ENCODE measurements around the gene RPS19BP1. TPM values are rescaled to one million over a fixed set of nuclear protein-coding genes. Genes with fewer than 3 reads are reported as not detected.

RPS19BP1 gene
- polyA plus RNA-seq, 4 donors: 59.8 to 186 (median 181) TPM

- FAIRE-seq (no peak), DNase-seq (no peak)
- no peak overlapping the region for H3K4me3 ChIP-seq (ENCODE audit: low read depth in 1 of 3, low read length in 3 of 3)
- H3K36me3 ChIP-seq (ENCODE audit: control insufficient read depth in 3 of 3, insufficient read depth in 2 of 3, low read depth in 1 of 3, low read length in 3 of 3): peaks cover 11 to 66% (median 23%) of the 10 kb centered on the region in 3 donors
- 61 to 80% (median 66%) methylated on average over 3 of the region's 3 CpGs for WGBS, 3 donors
- no peaks in the 10 kb centered on the region for H3K27me3 ChIP-seq (ENCODE audit: control insufficient read depth in 3 of 3, insufficient read depth in 3 of 3, low read length in 3 of 3)
- H3K9me3 ChIP-seq (ENCODE audit: control insufficient read depth in 2 of 2, insufficient read depth in 1 of 2, low read depth in 1 of 2, low read length in 1 of 2): no peaks in the 10 kb centered on the region
- no peak overlapping the region for H3K27ac ChIP-seq (ENCODE audit: low read depth in 1 of 3, low read length in 2 of 3)
- H3K4me1 ChIP-seq (ENCODE audit: control insufficient read depth in 3 of 3, insufficient read depth in 2 of 3, low read depth in 1 of 3, low read length in 2 of 3): peaks cover 0 to 31% (median 0%) of the 10 kb centered on the region in 3 donors
Observed at GRCh38 chr22:39517470-39517869, 15.1 kb downstream of the RPS19BP1 start.

- Histone ChIP-seq H3K4me1 (ENCODE audit: control insufficient read depth in 3 of 3, insufficient read depth in 2 of 3, low read depth in 1 of 3, low read length in 2 of 3) (peaks cover 0 to 23% (median 0%) of the 10 kb centered on the region in 3 donors), H3K9me3 (ENCODE audit: control insufficient read depth in 2 of 2, insufficient read depth in 1 of 2, low read depth in 1 of 2, low read length in 1 of 2) (no peaks in the 10 kb centered on the region), H3K27me3 (ENCODE audit: control insufficient read depth in 3 of 3, insufficient read depth in 3 of 3, low read length in 3 of 3) (no peaks in the 10 kb centered on the region), H3K4me3 (ENCODE audit: low read depth in 1 of 3, low read length in 3 of 3) (no peak overlapping the region), H3K27ac (ENCODE audit: low read depth in 1 of 3, low read length in 2 of 3) (no peak overlapping the region), H3K36me3 (ENCODE audit: control insufficient read depth in 3 of 3, insufficient read depth in 2 of 3, low read depth in 1 of 3, low read length in 3 of 3) (peaks cover 18 to 62% (median 33%) of the 10 kb centered on the region in 3 donors)
- FAIRE-seq: no peak
- no peak for DNase-seq
- 86 to 91% (median 87%) methylated on average over 12 of the region's 12 CpGs for WGBS, 3 donors
Observed at GRCh38 chr22:39515266-39516050, 17.1 kb downstream of the RPS19BP1 start.

GRCh38 chr22:39514373-39514973 lies 18.1 kb downstream of the RPS19BP1 start:
- Histone ChIP-seq H3K9me3 (ENCODE audit: control insufficient read depth in 2 of 2, insufficient read depth in 1 of 2, low read depth in 1 of 2, low read length in 1 of 2) (no peaks in the 10 kb centered on the region), H3K36me3 (ENCODE audit: control insufficient read depth in 3 of 3, insufficient read depth in 2 of 3, low read depth in 1 of 3, low read length in 3 of 3) (peaks cover 20 to 70% (median 36%) of the 10 kb centered on the region in 3 donors), H3K27ac (ENCODE audit: low read depth in 1 of 3, low read length in 2 of 3) (no peak overlapping the region), H3K4me3 (ENCODE audit: low read depth in 1 of 3, low read length in 3 of 3) (no peak overlapping the region), H3K27me3 (ENCODE audit: control insufficient read depth in 3 of 3, insufficient read depth in 3 of 3, low read length in 3 of 3) (no peaks in the 10 kb centered on the region), H3K4me1 (ENCODE audit: control insufficient read depth in 3 of 3, insufficient read depth in 2 of 3, low read depth in 1 of 3, low read length in 2 of 3) (peaks cover 0 to 23% (median 0%) of the 10 kb centered on the region in 3 donors)
- WGBS, 3 donors: 40 to 50% (median 43%) methylated on average over 8 of the region's 8 CpGs
- DNase-seq (peak; percentile 47 to 59), FAIRE-seq (no peak)

GRCh38 chr22:39513791-39514190 lies 18.8 kb downstream of the RPS19BP1 start:
- Histone ChIP-seq H3K9me3 (ENCODE audit: control insufficient read depth in 2 of 2, insufficient read depth in 1 of 2, low read depth in 1 of 2, low read length in 1 of 2) (no peaks in the 10 kb centered on the region), H3K4me1 (ENCODE audit: control insufficient read depth in 3 of 3, insufficient read depth in 2 of 3, low read depth in 1 of 3, low read length in 2 of 3) (peaks cover 0 to 17% (median 0%) of the 10 kb centered on the region in 3 donors), H3K27ac (ENCODE audit: low read depth in 1 of 3, low read length in 2 of 3) (peak overlapping the region in 1 of 3 donors; percentile 12), H3K4me3 (ENCODE audit: low read depth in 1 of 3, low read length in 3 of 3) (no peak overlapping the region), H3K27me3 (ENCODE audit: control insufficient read depth in 3 of 3, insufficient read depth in 3 of 3, low read length in 3 of 3) (no peaks in the 10 kb centered on the region), H3K36me3 (ENCODE audit: control insufficient read depth in 3 of 3, insufficient read depth in 2 of 3, low read depth in 1 of 3, low read length in 3 of 3) (peaks cover 20 to 77% (median 42%) of the 10 kb centered on the region in 3 donors)
- DNase-seq (no peak), FAIRE-seq (no peak)
- WGBS, 3 donors: 86 to 91% (median 89%) methylated on average over 18 of the region's 18 CpGs

- WGBS, 3 donors: 93 to 94% (median 94%) methylated on average over 10 of the region's 10 CpGs
- peaks cover 20 to 83% (median 43%) of the 10 kb centered on the region in 3 donors for H3K36me3 ChIP-seq (ENCODE audit: control insufficient read depth in 3 of 3, insufficient read depth in 2 of 3, low read depth in 1 of 3, low read length in 3 of 3)
- H3K4me3 ChIP-seq (ENCODE audit: low read depth in 1 of 3, low read length in 3 of 3): no peak overlapping the region
- DNase-seq: no peak
- H3K27me3 ChIP-seq (ENCODE audit: control insufficient read depth in 3 of 3, insufficient read depth in 3 of 3, low read length in 3 of 3): no peaks in the 10 kb centered on the region
- no peaks in the 10 kb centered on the region for H3K9me3 ChIP-seq (ENCODE audit: control insufficient read depth in 2 of 2, insufficient read depth in 1 of 2, low read depth in 1 of 2, low read length in 1 of 2)
- FAIRE-seq: no peak
- H3K4me1 ChIP-seq (ENCODE audit: control insufficient read depth in 3 of 3, insufficient read depth in 2 of 3, low read depth in 1 of 3, low read length in 2 of 3): peaks cover 0 to 9% (median 0%) of the 10 kb centered on the region in 3 donors
- no peak overlapping the region for H3K27ac ChIP-seq (ENCODE audit: low read depth in 1 of 3, low read length in 2 of 3)
Observed at GRCh38 chr22:39512026-39512425, 20.5 kb downstream of the RPS19BP1 start.

- no peaks in the 10 kb centered on the region for H3K27me3 ChIP-seq (ENCODE audit: control insufficient read depth in 3 of 3, insufficient read depth in 3 of 3, low read length in 3 of 3)
- H3K4me3 ChIP-seq (ENCODE audit: low read depth in 1 of 3, low read length in 3 of 3): no peak overlapping the region
- no peak overlapping the region for H3K27ac ChIP-seq (ENCODE audit: low read depth in 1 of 3, low read length in 2 of 3)
- no peaks in the 10 kb centered on the region for H3K9me3 ChIP-seq (ENCODE audit: control insufficient read depth in 2 of 2, insufficient read depth in 1 of 2, low read depth in 1 of 2, low read length in 1 of 2)
- FAIRE-seq (no peak), DNase-seq (no peak)
- H3K36me3 ChIP-seq (ENCODE audit: control insufficient read depth in 3 of 3, insufficient read depth in 2 of 3, low read depth in 1 of 3, low read length in 3 of 3): peaks cover 20 to 80% (median 43%) of the 10 kb centered on the region in 3 donors
- WGBS, 3 donors: 92 to 94% (median 94%) methylated on average over 13 of the region's 13 CpGs
- peaks cover 0 to 9% (median 0%) of the 10 kb centered on the region in 3 donors for H3K4me1 ChIP-seq (ENCODE audit: control insufficient read depth in 3 of 3, insufficient read depth in 2 of 3, low read depth in 1 of 3, low read length in 2 of 3)
Observed at GRCh38 chr22:39511226-39511625, 21.3 kb downstream of the RPS19BP1 start.

GRCh38 chr22:39510529-39511149 lies 21.9 kb downstream of the RPS19BP1 start:
- no peak for FAIRE-seq
- H3K4me1 ChIP-seq (ENCODE audit: control insufficient read depth in 3 of 3, insufficient read depth in 2 of 3, low read depth in 1 of 3, low read length in 2 of 3): peaks cover 0 to 9% (median 0%) of the 10 kb centered on the region in 3 donors
- DNase-seq: no peak
- H3K36me3 ChIP-seq (ENCODE audit: control insufficient read depth in 3 of 3, insufficient read depth in 2 of 3, low read depth in 1 of 3, low read length in 3 of 3): peaks cover 25 to 84% (median 45%) of the 10 kb centered on the region in 3 donors
- no peak overlapping the region for H3K27ac ChIP-seq (ENCODE audit: low read depth in 1 of 3, low read length in 2 of 3)
- 92 to 97% (median 94%) methylated on average over 4 of the region's 4 CpGs for WGBS, 3 donors
- no peaks in the 10 kb centered on the region for H3K9me3 ChIP-seq (ENCODE audit: control insufficient read depth in 2 of 2, insufficient read depth in 1 of 2, low read depth in 1 of 2, low read length in 1 of 2)
- no peaks in the 10 kb centered on the region for H3K27me3 ChIP-seq (ENCODE audit: control insufficient read depth in 3 of 3, insufficient read depth in 3 of 3, low read length in 3 of 3)
- no peak overlapping the region for H3K4me3 ChIP-seq (ENCODE audit: low read depth in 1 of 3, low read length in 3 of 3)

- H3K36me3 ChIP-seq (ENCODE audit: control insufficient read depth in 3 of 3, insufficient read depth in 2 of 3, low read depth in 1 of 3, low read length in 3 of 3): peaks cover 29 to 85% (median 39%) of the 10 kb centered on the region in 3 donors
- H3K27me3 ChIP-seq (ENCODE audit: control insufficient read depth in 3 of 3, insufficient read depth in 3 of 3, low read length in 3 of 3): no peaks in the 10 kb centered on the region
- 65 to 79% (median 71%) methylated on average over 4 of the region's 4 CpGs for whole genome bisulfite sequencing, 3 donors
- no peak overlapping the region for H3K27ac ChIP-seq (ENCODE audit: low read depth in 1 of 3, low read length in 2 of 3)
- H3K4me1 ChIP-seq (ENCODE audit: control insufficient read depth in 3 of 3, insufficient read depth in 2 of 3, low read depth in 1 of 3, low read length in 2 of 3): peaks cover under 1 to 7% (median 2%) of the 10 kb centered on the region in 3 donors
- H3K4me3 ChIP-seq (ENCODE audit: low read depth in 1 of 3, low read length in 3 of 3): no peak overlapping the region
- DNase-seq (no peak), FAIRE-seq (no peak)
- H3K9me3 ChIP-seq (ENCODE audit: control insufficient read depth in 2 of 2, insufficient read depth in 1 of 2, low read depth in 1 of 2, low read length in 1 of 2): no peaks in the 10 kb centered on the region
Observed at GRCh38 chr22:39508393-39508792, 24.2 kb downstream of the RPS19BP1 start.

Data from small intestine (tissue), 7 donors.